Neuronal stem cell (in vitro differentiated cells): ENCODE measurements around the gene TMEM129.

Experiments
- DNase-seq: peaks from one replicate; pipeline ENCODE4 v3.0.0-alpha.2; 2013; ENCODE audit warnings: low spot score
- H2AFZ ChIP-seq: one replicate; pipeline ENCODE4 v1.6.1; 2013; ENCODE audit warnings: mild to moderate bottlenecking, low read length, inconsistent platforms
- H2AK5ac ChIP-seq: 2 replicates; pipeline ENCODE4 v1.6.1; 2013; ENCODE audit warnings: low read depth, mild to moderate bottlenecking, inconsistent platforms, low read length, moderate library complexity, mixed read lengths
- H2BK120ac ChIP-seq: 2 replicates; pipeline ENCODE4 v1.6.1; 2013; ENCODE audit warnings: low read depth, mild to moderate bottlenecking, inconsistent platforms, low read length, moderate library complexity, mixed read lengths
- H2BK12ac ChIP-seq: one replicate; pipeline ENCODE4 v1.6.1; 2013; ENCODE audit warnings: low read length, inconsistent platforms
- H2BK15ac ChIP-seq: 2 replicates; pipeline ENCODE4 v1.6.1; 2013; ENCODE audit warnings: mild to moderate bottlenecking, low read length, inconsistent platforms, mixed read lengths
- H2BK5ac ChIP-seq: one replicate; pipeline ENCODE4 v1.6.1; 2013; ENCODE audit warnings: inconsistent platforms, mild to moderate bottlenecking, low read length, moderate library complexity
- H3K14ac ChIP-seq: one replicate; pipeline ENCODE4 v1.6.1; 2013; ENCODE audit warnings: low read length, inconsistent platforms
- H3K18ac ChIP-seq: 2 replicates; pipeline ENCODE4 v1.6.1; 2013; ENCODE audit warnings: low read length, inconsistent platforms
- H3K23ac ChIP-seq: 2 replicates; pipeline ENCODE4 v1.6.1; 2013; ENCODE audit warnings: low read depth, mild to moderate bottlenecking, mixed read lengths, low read length, inconsistent platforms; ENCODE audit not compliant: poor library complexity
- H3K27ac ChIP-seq: replicated peaks from 3 replicates; pipeline ENCODE4 v1.5.1; 2013; ENCODE audit warnings: low read length, inconsistent platforms
- H3K27me3 ChIP-seq, 3 experiments: 2 replicates each; pipeline ENCODE4 v1.6.1; 2013; ENCODE audit warnings: low read length in 3 of 3, mild to moderate bottlenecking in 2 of 3, inconsistent platforms in 1 of 3, low read depth in 1 of 3, mixed read lengths in 1 of 3, moderate library complexity in 1 of 3; ENCODE audit not compliant: control insufficient read depth in 3 of 3, insufficient read depth in 3 of 3
- H3K36me3 ChIP-seq, 2 donors: replicated peaks in 1 of 2; 2 replicates each; pipeline ENCODE4 v1.6.1; 2013; ENCODE audit warnings: low read length in 2 of 2; ENCODE audit not compliant: control insufficient read depth in 2 of 2, insufficient read depth in 2 of 2
- H3K4ac ChIP-seq: 2 replicates; pipeline ENCODE4 v1.6.1; 2013; ENCODE audit warnings: inconsistent platforms, mild to moderate bottlenecking, low read length, moderate library complexity
- H3K4me1 ChIP-seq, 2 donors: 1 replicate in 1 of 2; 2 replicates in 1 of 2; pipeline ENCODE4 v1.6.1; 2013; ENCODE audit warnings: low read length in 2 of 2, low read depth in 1 of 2; ENCODE audit not compliant: control insufficient read depth in 2 of 2, insufficient read depth in 1 of 2
- H3K4me2 ChIP-seq: one replicate; pipeline ENCODE4 v1.6.1; 2013; ENCODE audit warnings: mild to moderate bottlenecking, low read length, inconsistent platforms; ENCODE audit not compliant: insufficient read depth, poor library complexity, severe bottlenecking
- H3K4me3 ChIP-seq, 2 donors: 2 replicates each; pipeline ENCODE4 v1.5.1; 2013; ENCODE audit warnings: low read length in 2 of 2, mild to moderate bottlenecking in 2 of 2, inconsistent platforms in 1 of 2, moderate library complexity in 1 of 2
- H3K79me1 ChIP-seq: one replicate; pipeline ENCODE4 v1.6.1; 2013; ENCODE audit warnings: low read depth, mild to moderate bottlenecking, inconsistent platforms, low read length, moderate library complexity
- H3K9ac ChIP-seq: one replicate; pipeline ENCODE4 v1.6.1; 2013; ENCODE audit warnings: mild to moderate bottlenecking, low read depth, low read length, inconsistent platforms; ENCODE audit not compliant: poor library complexity
- H3K9me3 ChIP-seq, 2 donors: replicated peaks in 1 of 2; 2 replicates each; pipeline versions ENCODE3 to v1.6.1; 2013; ENCODE audit warnings: low read length in 2 of 2, mild to moderate bottlenecking in 2 of 2, inconsistent platforms in 1 of 2, low read depth in 1 of 2, mixed read lengths in 1 of 2, moderate library complexity in 1 of 2; ENCODE audit not compliant: control insufficient read depth in 2 of 2, insufficient read depth in 1 of 2
- H4K8ac ChIP-seq: one replicate; pipeline ENCODE4 v1.6.1; 2013; ENCODE audit warnings: low read depth, mild to moderate bottlenecking, inconsistent platforms, low read length, moderate library complexity
- H4K91ac ChIP-seq: one replicate; pipeline ENCODE4 v1.6.1; 2013; ENCODE audit warnings: low read length, low read depth, mild to moderate bottlenecking, inconsistent platforms; ENCODE audit not compliant: poor library complexity
- WGBS, 2 donors: extraction: QIAGEN DNeasy Blood & Tissue Kit; methylation state at CpG; one replicate each; pipeline ENCODE4 v1.1.7; 2013; ENCODE audit warnings: missing lambda C conversion rate in 2 of 2, mixed read lengths in 1 of 2; ENCODE audit not compliant: insufficient read length in 2 of 2, insufficient replicate concordance in 1 of 2; ENCODE audit errors: extremely low coverage in 2 of 2; 5-methylcytosine and 5-hydroxymethylcytosine counted together

The TMEM129 gene

GRCh38 chr4:1716065-1716945, 4.8 kb downstream of the TMEM129 start:
- Histone ChIP-seq H3K9ac (no peak overlapping the region), H3K27ac (no peak overlapping the region), H4K8ac (no peak overlapping the region), H3K36me3 (peaks cover 28 to 50% of the 10 kb centered on the region in 2 donors), H4K91ac (no peak overlapping the region), H3K23ac (peak overlapping the region; percentile 86), H2BK120ac (no peak overlapping the region), H2BK15ac (no peak overlapping the region), H3K4me1 (peaks cover 16 to 19% of the 10 kb centered on the region in 2 donors), H3K18ac (no peak overlapping the region), H3K4me2 (no peak overlapping the region), H3K4me3 (no peak overlapping the region), H2AK5ac (no peak overlapping the region), H3K14ac (peak overlapping the region; percentile 71), H3K27me3 (no peaks in the 10 kb centered on the region), H2BK5ac (no peak overlapping the region), H3K4ac (no peak overlapping the region), H3K9me3 (peaks cover 0 to 2% of the 10 kb centered on the region in 2 donors), H2AFZ (no peak overlapping the region), H2BK12ac (no peak overlapping the region), H3K79me1 (peaks cover 28% of the 10 kb centered on the region)
- no CpG with 5 or more reads among the region's 15 CpGs for WGBS, 2 donors
- no peak for DNase-seq

DNA sequence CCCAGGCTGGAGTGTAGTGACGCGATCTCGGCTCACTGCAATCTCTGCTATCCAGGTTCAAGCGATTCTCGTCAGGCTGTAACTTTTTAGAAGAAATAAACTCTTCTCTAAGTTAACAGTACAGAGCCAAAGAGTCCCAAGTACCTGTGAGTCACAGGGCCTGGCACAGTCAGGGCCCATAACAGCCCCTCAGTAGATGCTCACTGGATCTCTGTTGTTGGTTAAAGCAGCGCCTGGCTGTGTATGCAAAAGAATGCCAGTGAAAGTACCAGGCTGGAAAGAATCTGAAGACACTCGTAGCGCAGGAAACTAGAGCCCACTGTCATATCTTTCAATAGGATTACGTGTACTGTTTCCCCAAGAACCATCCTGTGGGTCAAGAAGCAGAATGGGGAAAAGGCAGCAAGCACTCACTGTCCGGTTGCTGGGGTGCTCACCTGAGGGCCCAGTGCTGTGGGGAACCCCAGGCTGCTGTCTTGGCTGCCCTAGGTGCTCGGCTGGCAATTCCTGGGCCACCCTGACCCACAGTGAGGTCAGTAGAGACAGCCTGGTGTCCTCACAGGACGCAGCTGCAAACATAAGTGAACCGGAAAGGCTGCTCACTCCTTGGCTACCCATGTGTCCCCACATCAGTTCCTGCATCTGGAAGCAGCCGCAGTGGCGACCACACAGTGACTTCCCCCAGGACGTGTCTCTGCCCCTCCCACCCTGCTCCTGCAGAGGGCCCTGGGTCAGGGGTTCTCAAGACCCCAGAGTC, 5.9 kb downstream of the TMEM129 start:
- Histone ChIP-seq H3K4ac (no peak overlapping the region), H2BK5ac (no peak overlapping the region), H3K27ac (no peak overlapping the region), H2BK120ac (no peak overlapping the region), H3K23ac (no peak overlapping the region), H3K4me1 (peaks cover 18 to 23% of the 10 kb centered on the region in 2 donors), H3K9me3 (peaks cover 0 to 2% of the 10 kb centered on the region in 2 donors), H3K14ac (no peak overlapping the region), H4K8ac (peak overlapping the region; percentile 17), H3K9ac (no peak overlapping the region), H3K36me3 (peaks cover 28 to 55% of the 10 kb centered on the region in 2 donors), H3K27me3 (no peaks in the 10 kb centered on the region), H4K91ac (no peak overlapping the region), H3K4me3 (no peak overlapping the region), H2BK12ac (no peak overlapping the region), H3K79me1 (peaks cover 26% of the 10 kb centered on the region), H3K18ac (no peak overlapping the region), H2AK5ac (no peak overlapping the region), H2BK15ac (no peak overlapping the region), H3K4me2 (no peak overlapping the region), H2AFZ (no peak overlapping the region)
- no peak for DNase-seq
- WGBS, 2 donors = no CpG with 5 or more reads among the region's 16 CpGs

- no peak overlapping the region for H3K4me3 ChIP-seq
- H3K27ac ChIP-seq = no peak overlapping the region
- no peak overlapping the region for H2BK12ac ChIP-seq
- H3K14ac ChIP-seq = no peak overlapping the region
- H3K18ac ChIP-seq = no peak overlapping the region
- H2BK5ac ChIP-seq = no peak overlapping the region
- no CpG with 5 or more reads among the region's 9 CpGs for WGBS, 2 donors
- no peaks in the 10 kb centered on the region for H3K9me3 ChIP-seq
- H2AK5ac ChIP-seq = no peak overlapping the region
- no peak overlapping the region for H3K4ac ChIP-seq
- no peak overlapping the region for H2BK15ac ChIP-seq
- H4K91ac ChIP-seq = no peak overlapping the region
- no peaks in the 10 kb centered on the region for H3K27me3 ChIP-seq
- H3K4me1 ChIP-seq = peaks cover 12 to 16% of the 10 kb centered on the region in 2 donors
- no peak overlapping the region for H3K4me2 ChIP-seq
- no peak for DNase-seq
- H3K79me1 ChIP-seq = peaks cover 20% of the 10 kb centered on the region
- no peak overlapping the region for H2BK120ac ChIP-seq
- H3K23ac ChIP-seq = no peak overlapping the region
- no peak overlapping the region for H3K9ac ChIP-seq
- H2AFZ ChIP-seq = no peak overlapping the region
- H4K8ac ChIP-seq = no peak overlapping the region
- H3K36me3 ChIP-seq = peaks cover 28 to 62% of the 10 kb centered on the region in 2 donors
These were observed 6.7 kb downstream of the TMEM129 start for GRCh38 chr4:1714303-1715001.
